ENCODE data around the gene MRPL1.
A peak's percentile ranks its signal among the peaks of the same experiment; 100 is the strongest.

Gene MRPL1

GRCh38 chr4:77862478-77863216 lies at the start of gene MRPL1:
Gene MRPL1 (plus strand): TSS chr4:77862830. CDS start chr4:77862849, 19 bp downstream.
- DNase-seq, result peak; percentile 94

GRCh38 chr4:77815636-77816035 lies 47.0 kb upstream of the MRPL1 start:
- DNase-seq, result no peak

GRCh38 chr4:77816546-77816945 lies 46.1 kb upstream of the MRPL1 start:
- DNase-seq, result no peak

- no peak for DNase-seq
These were observed 45.1 kb upstream of the MRPL1 start for GRCh38 chr4:77817304-77818072.

- DNase-seq, result peak; percentile 49
These were observed 44.5 kb upstream of the MRPL1 start for GRCh38 chr4:77818073-77818601.

GRCh38 chr4:77818602-77819403 lies 43.8 kb upstream of the MRPL1 start, which contains the start of gene CNOT6L:
Gene CNOT6L (minus strand): TSS chr4:77819368. CDS start chr4:77819308, 60 bp downstream.
- DNase-seq, result peak; percentile 49

GRCh38 chr4:77819404-77819842 lies 43.2 kb upstream of the MRPL1 start:
- no peak for DNase-seq

GRCh38 chr4:77819843-77820648 lies 42.6 kb upstream of the MRPL1 start:
- DNase-seq, result peak; percentile 84

GRCh38 chr4:77820649-77821561 lies 41.7 kb upstream of the MRPL1 start:
- DNase-seq, result peak; percentile 5

- DNase-seq, result no peak
These were observed 40.9 kb upstream of the MRPL1 start for GRCh38 chr4:77821775-77822174.

- no peak for DNase-seq
These were observed 36.4 kb upstream of the MRPL1 start for GRCh38 chr4:77826275-77826674.

GRCh38 chr4:77827343-77827742 lies 35.3 kb upstream of the MRPL1 start:
- DNase-seq, result no peak

- DNase-seq, result peak; percentile 55
These were observed 29.4 kb upstream of the MRPL1 start for GRCh38 chr4:77833126-77833724.

GRCh38 chr4:77834403-77834802 lies 28.2 kb upstream of the MRPL1 start:
- DNase-seq, result no peak

GRCh38 chr4:77843628-77844027 lies 19.0 kb upstream of the MRPL1 start:
- DNase-seq, result no peak

- no peak for DNase-seq
These were observed 18.3 kb upstream of the MRPL1 start for GRCh38 chr4:77844363-77844762.

- no peak for DNase-seq
These were observed 17.2 kb upstream of the MRPL1 start for GRCh38 chr4:77845400-77845799.

GRCh38 chr4:77845929-77846328 lies 16.7 kb upstream of the MRPL1 start:
- no peak for DNase-seq

GRCh38 chr4:77848508-77848907 lies 14.1 kb upstream of the MRPL1 start:
- DNase-seq, result no peak

GRCh38 chr4:77849278-77849965 lies 13.2 kb upstream of the MRPL1 start:
- DNase-seq, result no peak
